Measurements from ENCODE around the gene GHR. TPM values are rescaled to one million over a fixed set of nuclear protein-coding genes. Genes with fewer than 3 reads are reported as not detected.
"Not testable (repeated sequence)": the region's sequence is repeated elsewhere in the genome, so short reads cannot be mapped to it uniquely, and the experiment has no call there.

Gene GHR
- total RNA-seq, 1 donor from 2014 or later: 5.6 TPM

DNA sequence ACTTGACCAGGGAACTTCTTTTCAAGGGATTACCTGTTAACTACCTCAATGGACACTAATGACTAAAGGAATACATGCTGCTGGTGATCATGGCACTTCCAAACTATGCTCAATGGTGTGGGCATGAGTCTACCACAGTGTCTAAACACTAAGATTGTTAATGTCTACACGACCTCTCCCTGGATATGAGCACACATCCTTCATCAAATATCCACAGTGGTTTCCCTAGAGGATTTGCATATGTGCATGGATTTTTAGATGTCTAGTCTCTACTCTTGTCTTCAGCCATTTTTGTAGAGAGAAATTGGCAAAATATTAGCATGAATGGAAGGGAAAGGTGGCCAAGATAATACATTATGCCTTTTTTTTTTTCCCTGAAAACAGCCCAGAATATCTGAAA lies 220.1 kb downstream of the GHR start:
- no peak for DNase-seq (ENCODE audit: low read depth in 2 of 2)

GRCh38 chr5:42645138-42645537 lies 221.9 kb downstream of the GHR start:
- no peak for DNase-seq (ENCODE audit: low read depth in 2 of 2)

- no peak for DNase-seq (ENCODE audit: low read depth in 2 of 2)
These were observed 224.8 kb downstream of the GHR start for GRCh38 chr5:42648036-42648435.

- no peak for DNase-seq (ENCODE audit: low read depth in 2 of 2)
These were observed 225.7 kb downstream of the GHR start for GRCh38 chr5:42648915-42649314.

DNA sequence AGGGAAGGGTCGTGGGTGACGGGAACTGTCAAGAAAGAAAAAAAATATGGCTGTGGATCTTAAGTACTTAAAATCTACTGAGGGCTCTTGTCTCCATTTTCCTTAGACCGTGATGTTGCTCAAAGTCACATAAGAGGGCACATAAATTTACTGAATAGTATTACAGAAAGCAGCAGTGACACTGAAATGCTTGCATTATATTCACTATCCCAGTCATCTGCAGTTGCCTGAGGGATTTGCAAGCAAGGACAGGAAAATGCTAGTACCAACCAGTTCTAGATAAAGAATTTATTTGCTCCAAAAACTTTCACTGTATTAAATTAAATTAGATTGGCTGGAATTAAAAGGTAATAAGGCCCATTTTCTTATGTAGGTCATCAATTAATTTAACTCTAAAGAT lies 226.8 kb downstream of the GHR start:
- DNase-seq (ENCODE audit: low read depth in 2 of 2): no peak

- no peak for DNase-seq (ENCODE audit: low read depth in 2 of 2)
These were observed 230.5 kb downstream of the GHR start for GRCh38 chr5:42653705-42654104.

DNA sequence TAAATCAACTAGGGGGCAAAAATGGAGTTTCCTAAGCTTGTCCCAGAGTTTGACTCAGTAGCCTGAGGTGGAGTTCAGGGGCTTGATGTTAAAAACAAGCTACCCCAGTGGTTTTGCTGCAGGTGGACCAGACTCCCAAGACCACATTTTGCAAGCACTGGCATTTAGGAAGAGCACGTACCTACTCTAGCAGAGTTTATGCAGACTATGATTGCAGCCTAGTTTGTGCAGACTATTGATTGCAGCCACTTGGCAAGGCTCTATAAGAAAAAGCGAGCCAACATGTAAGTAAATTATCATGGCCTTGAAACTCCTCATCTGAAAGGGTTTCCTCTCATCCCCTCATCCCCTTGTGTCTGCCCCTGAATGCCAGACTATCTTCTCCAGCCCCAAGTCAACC lies 231.4 kb downstream of the GHR start:
- no peak for DNase-seq (ENCODE audit: low read depth in 2 of 2)

DNA sequence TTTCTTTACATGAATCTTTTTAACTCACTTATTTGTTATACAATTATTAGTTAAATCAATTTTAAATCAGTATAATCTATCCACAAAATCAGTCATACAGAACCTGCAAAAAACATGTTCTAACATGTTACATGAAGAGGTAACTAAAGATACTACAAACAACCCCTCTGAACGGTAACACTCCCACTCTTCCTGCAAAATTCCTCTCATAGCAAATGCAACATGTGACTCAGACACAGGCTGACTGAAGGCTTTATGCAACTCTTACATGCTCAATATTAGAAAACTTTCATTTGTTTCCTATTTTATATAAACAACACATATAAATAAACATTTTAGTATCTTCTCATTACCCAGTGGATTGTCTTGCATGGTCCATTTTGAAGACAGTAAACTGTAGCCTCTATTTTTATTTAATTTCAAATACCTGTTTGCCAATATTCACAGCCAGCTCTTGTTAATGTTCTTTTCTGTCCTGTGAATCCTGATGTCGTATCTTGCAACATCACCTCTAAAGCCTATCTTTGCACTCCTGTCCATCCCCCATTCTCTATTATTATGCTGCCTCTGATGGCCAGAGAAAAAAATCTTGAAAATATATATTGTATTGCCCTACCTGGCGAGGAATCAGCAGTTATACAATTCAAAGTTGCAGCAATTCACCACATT lies 232.9 kb downstream of the GHR start:
- peak in 1 of 2 donors; percentile 27 for DNase-seq (ENCODE audit: low read depth in 2 of 2)

DNA sequence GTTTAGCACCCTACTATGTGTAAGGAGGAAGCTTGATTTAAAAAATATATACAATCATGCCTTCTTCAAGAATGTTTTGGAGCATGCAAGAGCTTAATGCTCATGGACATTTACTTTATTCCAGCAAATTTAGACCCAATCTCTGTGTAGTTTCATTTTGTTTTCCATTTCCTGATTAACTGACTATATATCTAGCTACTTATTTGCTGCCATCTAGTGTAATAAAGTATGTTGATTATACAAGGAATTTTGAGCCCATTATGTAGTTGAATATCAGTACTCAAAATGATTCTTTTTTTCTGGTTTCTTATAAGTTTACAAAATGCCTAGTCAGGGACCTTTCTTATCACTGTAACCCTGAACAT lies 233.4 kb downstream of the GHR start:
- peak; percentile 1 to 26 for DNase-seq (ENCODE audit: low read depth in 2 of 2)

GRCh38 chr5:42659869-42660268 lies 236.6 kb downstream of the GHR start:
- not testable (repeated sequence) for DNase-seq (ENCODE audit: low read depth in 2 of 2)

DNA sequence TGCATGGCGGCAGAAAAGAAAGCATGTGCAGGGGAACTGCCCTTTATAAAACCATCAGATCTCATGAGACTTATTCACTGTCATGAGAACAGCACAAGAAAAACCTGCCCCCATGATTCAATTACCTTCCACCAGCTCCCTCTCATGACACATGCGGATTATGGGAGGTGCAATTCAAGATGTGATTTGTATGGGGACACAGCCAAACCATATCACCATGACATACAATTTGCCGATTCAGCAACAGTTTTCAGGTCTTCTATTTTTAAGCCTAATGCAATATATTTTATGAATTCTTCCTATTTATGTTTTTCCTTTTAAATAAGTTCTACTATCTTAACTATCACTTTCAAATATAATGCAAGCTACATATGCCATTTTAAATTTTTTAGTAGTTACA lies 242.6 kb downstream of the GHR start:
- no peak for DNase-seq (ENCODE audit: low read depth in 2 of 2)

- DNase-seq (ENCODE audit: low read depth in 2 of 2): peak in 1 of 2 donors; percentile 58
These were observed 243.6 kb downstream of the GHR start for GRCh38 chr5:42666869-42667268.

DNA sequence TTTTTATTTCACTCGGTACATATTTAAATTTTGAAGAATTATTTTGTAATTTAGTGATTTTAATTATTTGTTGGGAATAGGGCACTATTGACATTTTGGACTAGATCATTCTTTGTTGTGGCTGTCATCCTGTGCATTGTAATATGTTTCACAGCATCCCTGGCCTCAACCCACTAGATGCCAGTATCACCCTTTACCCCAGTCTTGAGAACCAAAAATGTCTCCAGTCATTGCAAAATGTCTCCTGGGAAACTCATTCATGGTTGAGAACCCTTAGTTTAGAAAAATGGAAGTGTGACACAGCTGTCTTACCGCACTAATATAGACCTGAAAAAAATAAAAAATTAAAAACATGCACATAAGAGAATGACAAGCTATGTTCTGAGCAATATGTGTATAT lies 245.0 kb downstream of the GHR start:
- no peak for DNase-seq (ENCODE audit: low read depth in 2 of 2)

DNA sequence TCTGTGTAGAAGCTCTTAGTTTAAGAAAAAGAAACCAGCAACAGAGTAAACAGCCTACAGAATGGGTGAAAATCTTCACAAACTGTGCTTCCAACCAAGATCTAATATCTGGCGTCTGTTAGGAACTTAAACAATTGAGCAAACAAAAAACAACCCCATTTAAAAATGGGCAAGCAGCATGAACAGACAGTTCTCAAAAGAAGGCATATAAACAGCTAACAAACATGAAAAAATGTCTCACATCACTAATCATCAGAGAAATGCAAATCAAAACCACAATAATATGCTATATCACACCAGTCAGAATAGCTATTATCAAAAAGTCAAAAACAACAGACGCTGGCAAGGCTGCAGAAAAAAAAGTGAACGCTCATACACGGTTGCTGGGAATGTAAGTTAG lies 249.7 kb downstream of the GHR start:
- DNase-seq (ENCODE audit: low read depth in 2 of 2): no peak

GRCh38 chr5:42675602-42676001 lies 252.4 kb downstream of the GHR start:
- no peak for DNase-seq (ENCODE audit: low read depth in 2 of 2)

GRCh38 chr5:42676362-42676761 lies 253.1 kb downstream of the GHR start:
- DNase-seq (ENCODE audit: low read depth in 2 of 2): no peak

- DNase-seq (ENCODE audit: low read depth in 2 of 2): no peak
These were observed 254.1 kb downstream of the GHR start for GRCh38 chr5:42677156-42677842.

DNA sequence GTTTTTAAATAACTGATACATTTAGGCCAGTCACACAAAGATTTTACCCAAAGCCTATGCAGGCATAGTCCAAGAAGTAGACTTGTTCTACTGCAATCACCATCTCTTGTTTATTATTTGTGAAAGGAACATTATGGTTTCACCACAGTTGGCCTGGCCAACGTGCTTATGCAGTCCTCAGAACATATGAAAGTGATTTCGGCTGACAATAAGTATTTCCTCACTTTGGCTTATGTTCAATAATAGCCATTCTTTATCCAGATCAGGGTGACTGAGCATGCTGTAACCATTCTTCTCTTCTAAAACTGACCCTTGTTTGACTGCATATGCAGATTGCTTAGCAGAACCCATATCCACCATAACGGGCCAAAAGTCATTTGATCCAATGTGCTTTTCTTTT lies 256.8 kb downstream of the GHR start:
- DNase-seq (ENCODE audit: low read depth in 2 of 2): no peak

GRCh38 chr5:42685078-42685477 lies 261.8 kb downstream of the GHR start:
- not testable (repeated sequence) for DNase-seq (ENCODE audit: low read depth in 2 of 2)

DNA sequence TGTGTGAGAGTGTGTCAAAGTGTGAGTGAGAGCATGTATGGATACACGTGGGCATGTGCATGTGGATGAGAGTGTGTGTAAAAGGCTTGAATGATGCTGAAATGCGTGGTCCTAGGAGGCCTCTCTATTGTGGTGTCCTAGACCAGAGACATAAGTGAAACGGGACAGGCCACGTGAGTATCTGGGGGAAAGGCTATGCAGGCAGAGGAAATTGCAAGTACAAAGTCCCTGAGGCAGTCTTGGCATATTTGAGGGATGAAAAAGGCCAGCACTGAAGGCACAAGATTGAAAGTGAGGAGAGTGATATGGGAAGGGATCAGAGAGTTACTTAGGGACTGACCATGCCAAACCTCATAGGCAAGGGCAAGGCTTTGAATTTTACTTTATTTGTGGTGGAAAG lies 266.2 kb downstream of the GHR start:
- no peak for DNase-seq (ENCODE audit: low read depth in 2 of 2)

GRCh38 chr5:42691413-42691937 lies 268.2 kb downstream of the GHR start:
- DNase-seq (ENCODE audit: low read depth in 2 of 2): peak in 1 of 2 donors; percentile 1

DNA sequence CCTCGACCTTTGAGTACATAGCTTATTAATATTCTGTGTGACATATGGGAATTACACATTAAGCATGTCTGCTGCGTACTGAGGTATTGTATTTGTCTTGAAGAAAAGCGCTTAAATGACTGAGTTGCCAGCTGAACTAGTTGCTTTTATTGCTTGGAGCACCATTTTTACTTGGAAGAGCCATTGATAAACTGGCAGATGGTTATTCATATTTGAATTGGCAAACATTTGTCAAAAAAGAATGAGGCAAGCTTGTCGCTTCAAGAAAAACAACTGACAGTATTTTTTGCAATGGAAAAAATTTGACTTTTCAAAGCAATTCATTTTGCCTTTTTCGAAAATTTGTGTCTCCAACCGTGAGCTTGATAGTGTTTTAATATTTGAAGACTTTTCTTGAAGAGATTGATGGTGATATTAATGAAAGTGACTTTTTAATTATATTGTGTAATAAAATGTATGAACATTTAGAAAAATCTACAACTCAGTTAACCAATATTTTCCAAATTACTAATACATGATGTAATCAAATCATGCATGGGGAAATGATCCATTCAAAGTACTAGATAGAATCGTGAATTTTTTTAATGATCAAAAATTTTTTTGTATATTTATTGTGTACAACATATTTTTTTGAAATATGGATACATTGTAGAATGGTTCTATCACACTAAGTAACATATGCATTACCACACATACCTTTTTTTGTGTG lies 278.3 kb downstream of the GHR start:
- no peak for DNase-seq (ENCODE audit: low read depth in 2 of 2)

DNA sequence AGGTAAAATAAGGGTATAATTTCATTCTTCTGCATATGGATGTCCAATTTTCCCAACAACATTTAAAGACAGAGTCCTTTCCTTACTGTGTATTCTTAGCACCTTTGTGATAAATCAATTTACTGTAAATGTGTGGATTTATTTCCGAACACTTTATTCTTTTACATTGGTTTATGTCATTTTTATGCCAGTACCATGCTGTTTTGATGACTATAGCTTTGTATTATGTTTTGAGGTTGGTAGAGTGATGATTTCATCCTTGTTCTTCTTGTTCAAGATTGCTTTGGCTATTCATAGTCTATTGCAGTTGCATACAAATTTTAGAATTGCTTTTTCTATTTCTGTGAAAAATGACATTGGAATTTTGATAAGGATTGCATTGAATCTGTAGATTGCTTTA lies 280.0 kb downstream of the GHR start:
- no peak for DNase-seq (ENCODE audit: low read depth in 2 of 2)

Measured in lung microvascular endothelial cell (primary cell).